HG03342 (cell line): ENCODE results near the gene SYNCRIP.
"Not testable (repeated sequence)": the region's sequence is repeated elsewhere in the genome, so short reads cannot be mapped to it uniquely, and the experiment has no call there.

ENCODE experiments used
- ATAC-seq: cut with Tn5 transposase; IDR thresholded peaks from one replicate; pipeline ENCODE4 v1.9.1; 2021; ENCODE audit warnings: mild to moderate bottlenecking, moderate library complexity; ENCODE audit not compliant: unreplicated experiment

SYNCRIP gene

GRCh38 chr6:85642774-85643536, at the start of gene SYNCRIP:
TSS of gene SYNCRIP (minus strand) at chr6:85642886. CDS start at chr6:85641439, 1,447 bp downstream.
- peak; percentile 76 for ATAC-seq

- ATAC-seq, result no peak
Measured at GRCh38 chr6:85691478-85691877, 48.8 kb upstream of the SYNCRIP start.

GRCh38 chr6:85690071-85690470, 47.4 kb upstream of the SYNCRIP start:
- ATAC-seq, result no peak

GRCh38 chr6:85685713-85686112, 43.0 kb upstream of the SYNCRIP start:
- peak; percentile 86 for ATAC-seq

- no peak for ATAC-seq
Measured at GRCh38 chr6:85684809-85685171, 42.1 kb upstream of the SYNCRIP start.

- no peak for ATAC-seq
Measured at GRCh38 chr6:85684133-85684808, 41.6 kb upstream of the SYNCRIP start.

- not testable (repeated sequence) for ATAC-seq
Measured at GRCh38 chr6:85681899-85682298, 39.2 kb upstream of the SYNCRIP start.

GRCh38 chr6:85680388-85680787, 37.7 kb upstream of the SYNCRIP start:
- ATAC-seq, result no peak

GRCh38 chr6:85679445-85680123, 36.9 kb upstream of the SYNCRIP start:
- peak; percentile 0 for ATAC-seq

GRCh38 chr6:85678602-85679444, 36.1 kb upstream of the SYNCRIP start:
- ATAC-seq, result peak; percentile 82

GRCh38 chr6:85678026-85678601, 35.4 kb upstream of the SYNCRIP start:
- no peak for ATAC-seq

- no peak for ATAC-seq
Measured at GRCh38 chr6:85677234-85677956, 34.7 kb upstream of the SYNCRIP start.

- ATAC-seq, result no peak
Measured at GRCh38 chr6:85676086-85676729, 33.5 kb upstream of the SYNCRIP start.

GRCh38 chr6:85675030-85675819, 32.5 kb upstream of the SYNCRIP start:
- ATAC-seq, result no peak

- ATAC-seq, result no peak
Measured at GRCh38 chr6:85674604-85675003, 31.9 kb upstream of the SYNCRIP start.

GRCh38 chr6:85673198-85674139, 30.8 kb upstream of the SYNCRIP start:
- no peak for ATAC-seq

- no peak for ATAC-seq
Measured at GRCh38 chr6:85672623-85673022, 29.9 kb upstream of the SYNCRIP start.

- ATAC-seq, result no peak
Measured at GRCh38 chr6:85672050-85672449, 29.4 kb upstream of the SYNCRIP start.
